ENCODE results near the gene ELOA.

DNA sequence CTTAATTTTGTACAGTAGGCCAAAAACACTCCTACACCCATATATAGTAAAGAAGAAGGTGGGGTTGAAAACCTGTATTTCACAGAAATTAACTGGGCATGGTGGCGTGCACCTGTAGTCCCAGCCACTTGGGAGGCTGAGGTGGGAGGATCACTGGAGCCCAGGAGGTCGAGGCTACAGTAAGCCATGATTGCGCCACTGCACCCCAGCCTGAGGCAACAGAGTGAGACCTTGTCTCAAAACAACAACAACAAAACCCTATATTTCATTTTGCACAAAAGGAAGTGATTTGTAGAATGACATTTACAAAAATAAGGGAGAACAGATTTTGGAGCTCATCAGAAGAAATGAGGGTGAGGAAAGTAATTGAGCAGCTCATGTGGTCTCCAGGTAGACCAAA is 45.4 kb downstream of the ELOA start:
- TF ChIP-seq, protein P1, sequence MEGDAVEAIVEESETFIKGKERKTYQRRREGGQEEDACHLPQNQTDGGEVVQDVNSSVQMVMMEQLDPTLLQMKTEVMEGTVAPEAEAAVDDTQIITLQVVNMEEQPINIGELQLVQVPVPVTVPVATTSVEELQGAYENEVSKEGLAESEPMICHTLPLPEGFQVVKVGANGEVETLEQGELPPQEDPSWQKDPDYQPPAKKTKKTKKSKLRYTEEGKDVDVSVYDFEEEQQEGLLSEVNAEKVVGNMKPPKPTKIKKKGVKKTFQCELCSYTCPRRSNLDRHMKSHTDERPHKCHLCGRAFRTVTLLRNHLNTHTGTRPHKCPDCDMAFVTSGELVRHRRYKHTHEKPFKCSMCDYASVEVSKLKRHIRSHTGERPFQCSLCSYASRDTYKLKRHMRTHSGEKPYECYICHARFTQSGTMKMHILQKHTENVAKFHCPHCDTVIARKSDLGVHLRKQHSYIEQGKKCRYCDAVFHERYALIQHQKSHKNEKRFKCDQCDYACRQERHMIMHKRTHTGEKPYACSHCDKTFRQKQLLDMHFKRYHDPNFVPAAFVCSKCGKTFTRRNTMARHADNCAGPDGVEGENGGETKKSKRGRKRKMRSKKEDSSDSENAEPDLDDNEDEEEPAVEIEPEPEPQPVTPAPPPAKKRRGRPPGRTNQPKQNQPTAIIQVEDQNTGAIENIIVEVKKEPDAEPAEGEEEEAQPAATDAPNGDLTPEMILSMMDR (IDR thresholded peaks at IDR 0.05), result no peak
- no peak for TF ChIP-seq EZH2 (IDR thresholded peaks at IDR 0.05; ENCODE audit: borderline replicate concordance, insufficient read depth, low read depth, low read length, poor library complexity, severe bottlenecking)
